Fibroblast of the conjunctiva (primary cell): ENCODE data around the gene SPAAR.
"Not testable (repeated sequence)": the region's sequence is repeated elsewhere in the genome, so short reads cannot be mapped to it uniquely, and the experiment has no call there.

ENCODE experiments used
- DNase-seq: peaks from one replicate; pipeline ENCODE4 v3.0.0-alpha.2; 2010; ENCODE audit warnings: low read depth

The SPAAR gene

DNA sequence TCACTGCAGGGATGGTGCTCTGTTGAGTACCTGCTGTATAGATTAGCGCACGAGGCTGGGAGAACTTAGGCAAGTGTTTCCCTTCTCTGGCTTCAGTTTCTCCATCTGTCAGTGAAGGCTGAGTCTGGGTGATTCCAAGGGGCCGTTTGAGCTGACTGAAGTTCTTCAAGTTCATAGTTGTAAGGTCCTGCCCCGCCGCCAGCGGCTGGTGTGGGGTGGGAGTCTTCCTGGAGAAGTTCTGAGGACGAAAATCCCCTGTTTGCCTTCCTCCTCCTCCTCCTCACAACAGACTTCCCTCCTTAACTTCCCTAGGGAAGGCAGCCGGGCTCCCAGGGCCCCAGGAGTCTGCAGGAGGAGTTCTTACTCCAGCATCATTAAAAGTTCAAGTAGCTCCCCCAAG lies 5.0 kb upstream of the SPAAR start:
- no peak for DNase-seq

DNA sequence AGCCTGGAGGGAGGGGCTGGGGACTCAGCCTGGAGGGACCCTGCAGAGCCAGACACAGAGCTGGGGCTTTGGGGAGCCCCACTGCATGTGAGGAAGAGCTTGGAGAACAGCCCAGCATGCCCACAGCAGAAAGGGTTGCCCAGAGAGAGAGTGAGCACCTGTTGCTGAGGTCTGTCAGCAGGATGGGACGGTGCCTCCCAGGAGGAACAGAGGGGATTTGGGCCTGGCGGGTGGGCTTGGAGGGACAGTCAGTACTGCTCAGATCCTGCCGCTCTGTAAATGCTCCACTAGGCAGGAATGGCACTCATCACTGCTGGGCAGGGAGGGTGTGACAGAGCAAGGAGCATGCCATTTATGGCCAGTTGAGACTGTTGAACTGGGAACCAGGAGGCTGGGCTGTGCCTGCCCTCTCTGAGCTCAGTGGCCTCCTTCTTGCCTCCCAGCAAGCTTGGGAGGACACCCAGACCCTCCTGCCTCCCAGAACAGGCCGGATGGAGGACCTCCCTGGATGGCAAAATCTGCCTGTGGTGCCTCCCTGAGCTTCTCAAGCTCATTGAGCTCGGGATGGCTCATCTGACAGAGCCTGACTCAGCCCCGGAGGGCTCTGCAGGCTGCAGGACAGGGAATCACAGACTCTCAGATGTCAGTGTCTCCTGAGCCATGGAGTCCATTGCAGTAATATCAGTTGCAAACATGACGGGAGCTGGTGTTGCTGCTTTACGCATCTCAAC lies 4.1 kb upstream of the SPAAR start:
- no peak for DNase-seq

GRCh38 chr9:35905912-35906679 lies 3.2 kb upstream of the SPAAR start, which contains the start of gene HRCT1:
Gene HRCT1, plus strand, starts transcription at chr9:35906202. Its CDS starts 86 bp downstream, at chr9:35906288.
- DNase-seq, result peak; percentile 96

GRCh38 chr9:35906923-35907699 lies 2.2 kb upstream of the SPAAR start:
- peak; percentile 92 for DNase-seq

- peak; percentile 86 for DNase-seq
These were observed 1.4 kb upstream of the SPAAR start for GRCh38 chr9:35907711-35908503.

DNA sequence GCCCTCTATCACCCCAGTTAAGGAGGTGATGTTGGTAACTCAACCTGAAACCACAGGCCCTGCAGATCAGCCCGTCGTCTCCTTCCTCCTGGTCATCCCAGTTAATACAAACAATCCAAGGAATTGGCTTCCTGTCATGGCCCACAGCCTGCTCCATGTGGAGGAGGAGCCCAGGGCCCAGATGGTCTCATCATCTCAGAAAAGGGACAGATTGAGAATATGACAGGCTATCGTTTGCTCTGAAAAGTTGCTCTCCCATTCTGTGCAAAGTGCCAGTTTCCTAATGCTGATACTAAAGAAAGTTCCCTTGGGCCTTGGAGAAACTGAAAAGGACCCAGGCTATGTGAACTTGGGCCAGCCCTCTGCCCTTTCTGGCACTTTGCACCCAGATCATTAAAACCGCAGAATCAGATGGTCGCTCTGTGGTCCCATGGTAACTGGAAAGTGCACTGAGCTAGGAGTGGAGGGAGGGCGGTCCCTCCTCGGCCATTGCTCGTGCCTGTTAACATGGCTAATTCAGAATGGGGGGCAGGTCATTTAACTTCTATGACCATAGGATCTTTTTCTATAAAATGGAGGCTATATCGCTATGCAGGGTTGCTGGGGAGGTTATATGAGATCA lies 675 bp upstream of the SPAAR start:
- no peak for DNase-seq

DNA sequence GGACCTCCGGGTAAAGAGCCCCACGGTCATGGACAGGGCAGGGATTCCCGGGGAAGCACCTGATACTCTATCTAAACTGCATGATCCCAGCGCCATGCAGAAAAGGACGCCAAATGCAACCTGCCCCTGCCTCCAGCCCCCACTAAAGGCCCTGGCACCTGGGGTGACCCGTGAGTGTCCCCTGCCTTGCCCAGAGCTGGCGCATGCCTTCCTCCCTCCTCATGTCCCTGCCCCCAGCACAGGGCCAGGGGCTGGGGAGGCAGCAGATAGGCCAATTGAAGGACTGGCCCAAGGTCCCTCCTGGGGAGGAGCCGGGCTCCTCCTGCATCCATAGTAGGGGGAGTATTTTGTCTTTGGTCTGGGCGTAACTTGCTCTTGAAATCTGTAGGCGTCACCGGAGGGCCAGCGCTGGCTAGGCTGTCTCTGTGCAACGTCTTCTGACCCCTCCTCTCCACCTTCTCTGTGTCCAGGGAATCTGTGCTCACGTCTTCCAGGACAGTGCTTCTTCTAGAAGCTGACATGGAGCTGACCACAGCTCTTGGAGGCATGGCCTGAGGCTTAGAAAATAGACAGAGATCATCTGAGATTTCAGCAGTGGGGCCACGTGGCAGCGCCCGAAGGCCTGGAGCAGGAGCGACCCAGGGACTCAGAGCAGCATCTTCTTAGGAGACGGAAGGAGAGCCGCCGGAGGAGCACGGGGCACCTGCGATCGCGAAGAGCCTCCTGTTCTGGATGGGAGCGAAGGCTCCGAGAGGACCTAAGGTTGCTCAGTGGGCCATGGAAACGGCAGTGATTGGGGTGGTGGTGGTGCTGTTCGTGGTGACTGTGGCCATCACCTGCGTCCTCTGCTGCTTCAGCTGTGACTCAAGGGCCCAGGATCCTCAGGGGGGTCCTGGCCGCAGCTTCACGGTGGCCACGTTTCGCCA lies 660 bp downstream of the SPAAR start:
- no peak for DNase-seq

GRCh38 chr9:35910613-35911359 lies 1.5 kb downstream of the SPAAR start:
- DNase-seq, result peak; percentile 68

DNA sequence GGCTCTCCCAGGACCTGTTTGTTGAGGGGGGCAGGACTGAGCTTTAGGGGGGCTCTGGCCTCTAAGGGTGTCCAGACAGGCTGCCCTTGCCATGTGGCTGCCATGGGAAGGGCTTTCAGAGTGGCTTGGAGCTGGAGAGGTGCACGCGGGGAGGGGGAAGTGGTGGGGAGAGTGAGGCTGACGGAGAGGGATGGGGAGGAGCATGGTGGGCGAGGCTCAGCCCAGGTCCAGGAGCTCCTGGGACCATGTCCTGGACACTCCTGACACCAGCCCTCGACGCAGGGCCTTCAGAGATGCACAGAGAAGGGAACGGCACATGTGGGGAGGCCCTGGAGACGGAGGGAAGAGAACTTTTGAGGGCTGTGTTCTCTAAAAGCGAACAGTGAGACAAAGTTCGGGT lies 2.4 kb downstream of the SPAAR start:
- no peak for DNase-seq

DNA sequence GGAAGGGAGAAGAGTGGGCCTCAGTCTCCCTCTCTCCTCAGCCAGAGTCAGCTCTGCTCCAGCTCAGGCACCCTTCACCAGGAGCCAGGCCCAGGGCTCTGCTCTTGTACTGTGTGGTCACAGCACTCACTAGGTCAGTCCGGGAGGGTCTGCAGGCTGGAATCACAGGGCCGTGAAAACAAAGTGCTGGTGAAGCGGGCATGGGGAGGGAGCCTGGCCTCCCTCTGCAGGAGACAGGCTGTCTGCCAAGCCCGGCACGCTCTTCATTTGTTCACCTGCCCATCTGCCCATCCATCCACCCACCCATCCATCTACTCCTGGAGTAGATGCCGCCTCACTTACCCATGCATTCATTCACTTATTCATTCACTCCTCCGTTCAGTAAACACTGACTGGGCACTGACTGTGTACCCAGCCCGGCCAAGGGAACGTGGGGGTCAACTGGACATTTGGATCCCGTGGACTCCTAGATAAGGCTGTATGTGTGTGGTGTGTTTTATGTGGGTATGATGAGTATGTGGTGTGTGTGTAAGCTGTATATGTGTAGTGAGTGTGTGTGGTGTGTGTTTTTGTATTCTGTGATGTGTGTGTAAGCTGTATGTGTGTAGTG lies 3.6 kb downstream of the SPAAR start:
- DNase-seq, result no peak

- not testable (repeated sequence) for DNase-seq
These were observed 4.1 kb downstream of the SPAAR start for GRCh38 chr9:35913429-35913828.

DNA sequence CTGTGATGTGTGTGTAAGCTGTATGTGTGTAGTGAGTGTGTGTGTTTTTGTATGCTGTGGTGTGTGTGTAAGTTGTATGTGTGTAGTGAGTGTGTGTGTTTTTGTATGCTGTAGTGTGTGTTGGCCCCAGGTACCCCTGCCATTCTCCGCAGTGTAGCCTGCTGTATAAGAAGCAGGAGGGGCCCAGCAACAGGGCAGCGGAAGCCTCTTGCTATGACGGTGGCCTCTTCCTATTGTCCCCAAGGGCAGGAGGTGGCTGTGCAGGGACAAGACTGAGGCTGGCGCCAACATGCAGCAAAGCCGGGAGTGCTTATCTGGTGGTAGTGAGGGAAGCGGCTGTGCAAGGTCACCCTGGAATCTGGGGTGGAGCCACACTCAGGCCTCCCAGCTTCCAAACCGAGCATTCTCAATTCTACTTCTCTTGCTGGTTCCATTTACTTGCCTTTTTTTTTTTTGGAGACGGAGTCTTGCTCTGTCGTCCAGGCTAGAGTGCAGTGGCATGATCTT lies 5.1 kb downstream of the SPAAR start:
- DNase-seq, result no peak

- DNase-seq, result no peak
These were observed 6.5 kb downstream of the SPAAR start for GRCh38 chr9:35915681-35916294.

GRCh38 chr9:35917261-35917660 lies 8.0 kb downstream of the SPAAR start:
- DNase-seq, result no peak

DNA sequence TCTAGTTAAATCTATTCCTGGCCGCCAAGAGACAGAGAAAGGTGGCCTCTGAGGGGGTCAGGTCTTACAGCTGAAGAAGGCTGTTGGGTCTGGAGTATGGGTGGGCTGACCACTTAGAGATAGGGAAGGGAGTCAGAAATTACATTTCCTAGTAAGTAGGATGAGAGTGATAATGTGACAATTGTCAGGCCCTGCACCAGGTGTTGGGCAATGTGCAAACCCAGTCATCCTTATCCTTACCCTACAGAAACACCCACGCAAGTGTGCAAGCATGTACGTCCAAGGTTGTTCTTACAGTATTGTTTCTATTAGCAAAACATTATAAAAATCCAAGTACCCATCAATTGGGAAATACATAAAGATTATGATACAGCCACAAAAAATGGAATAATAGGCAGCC lies 9.5 kb downstream of the SPAAR start:
- DNase-seq, result no peak

DNA sequence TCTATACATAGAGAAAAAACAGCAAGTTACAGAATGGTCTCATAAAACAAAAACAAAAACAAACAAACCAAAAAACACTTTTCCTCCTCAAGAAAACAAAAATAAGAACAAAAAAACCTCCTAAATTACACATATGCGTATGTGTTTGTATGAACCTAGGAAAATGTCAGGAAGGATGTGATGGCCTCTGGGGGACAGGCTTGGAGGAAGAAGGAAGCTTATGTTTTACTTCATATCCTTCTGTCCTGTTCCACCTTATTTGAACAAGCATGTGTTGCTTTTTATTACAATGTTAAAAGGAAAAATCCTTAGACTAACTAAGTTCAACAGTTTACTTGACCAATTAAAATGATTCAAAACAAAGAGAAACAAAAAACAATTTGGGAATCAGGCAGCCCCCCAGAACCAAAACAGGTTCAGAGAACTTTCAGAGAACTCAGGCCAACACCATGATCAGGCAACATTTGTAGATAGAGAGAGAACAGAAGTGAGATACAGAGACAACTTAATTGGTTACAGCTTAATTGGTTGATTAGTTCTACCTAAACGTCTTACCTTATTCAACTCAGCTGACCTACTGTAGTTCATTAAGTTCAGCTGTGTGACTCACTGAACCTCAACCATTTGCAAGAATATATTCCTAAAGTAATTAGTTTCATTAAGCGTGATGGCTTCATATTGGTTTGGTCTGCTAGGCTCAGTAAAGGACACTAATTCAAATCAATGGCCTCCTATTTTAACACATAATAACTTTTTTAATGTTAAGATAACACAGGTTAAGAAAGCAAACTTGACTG lies 10.1 kb downstream of the SPAAR start:
- no peak for DNase-seq

DNA sequence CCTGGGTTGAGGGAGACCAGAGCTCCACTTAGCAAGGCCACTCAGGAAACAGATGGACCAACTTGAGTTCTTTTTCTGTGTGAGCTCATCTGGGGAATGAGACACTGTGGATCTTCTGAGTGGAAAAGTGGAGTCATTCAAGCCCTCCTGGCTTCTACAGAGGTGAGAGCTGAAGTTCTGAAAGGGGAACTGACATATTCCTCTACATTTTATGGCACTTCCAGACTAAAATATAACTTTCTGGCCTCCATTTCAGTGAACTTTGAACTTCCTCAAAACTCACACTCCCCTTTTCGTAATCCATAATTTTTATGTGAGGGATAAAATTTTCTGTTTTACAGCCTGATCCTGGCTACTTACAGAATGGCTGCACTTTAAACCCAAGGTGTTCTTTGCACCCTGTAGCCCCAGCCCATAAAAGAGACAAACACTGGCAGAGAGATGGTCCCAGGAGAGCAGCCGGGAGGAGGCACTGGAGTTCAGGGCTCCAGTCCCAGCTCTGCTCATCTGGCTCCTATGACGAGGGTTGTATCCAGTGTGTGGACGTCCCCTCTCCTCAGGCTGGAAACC lies 10.8 kb downstream of the SPAAR start:
- DNase-seq, result no peak
